OCI-LY7 (cell line): ENCODE measurements around the gene C1orf198. TPM values are rescaled to one million over a fixed set of nuclear protein-coding genes. Genes with fewer than 3 reads are reported as not detected.

Source experiments
- BruUV-seq: library from RNA; stranded (reverse); fragments of 400-500 nt; replicated peaks from 2 replicates; lab custom pipeline; 2021; lab: Mats Ljungman, UMichigan
- CTCF ChIA-PET: fragments of 300-600 bp; sonication (Branson Sonifier 250); formaldehyde crosslinking; loops from one replicate; lab custom pipeline; 2022; ENCODE audit warnings: antibody characterized with exemption; ENCODE audit not compliant: unreplicated experiment; lab: Charles Lee
- POLR2A ChIA-PET: fragments of 300-600 bp; sonication (Branson Sonifier 250); formaldehyde crosslinking; loops from one replicate; lab custom pipeline; 2022; ENCODE audit warnings: antibody characterized with exemption; lab: Charles Lee
- DNase-seq: peaks from one replicate; pipeline ENCODE4 v3.0.0-alpha.2; 2015; ENCODE audit warnings: low spot score
- H2AFZ ChIP-seq: fragments of 200-600 bp; sonication (generic), shearing (Covaris generic); 2 replicates; pipeline ENCODE4 v1.6.1; 2014; ENCODE audit warnings: mild to moderate bottlenecking, antibody characterized with exemption, low read length, moderate library complexity
- H3K27ac ChIP-seq: fragments of 200-600 bp; sonication (generic); 2 replicates; pipeline ENCODE4 v1.5.1; 2014; ENCODE audit warnings: mixed run types, low read depth, mild to moderate bottlenecking, moderate library complexity, low read length, inconsistent platforms; ENCODE audit not compliant: poor library complexity, severe bottlenecking
- H3K36me3 ChIP-seq: fragments of 200-600 bp; sonication (generic); 2 replicates; pipeline ENCODE4 v1.6.1; 2014; ENCODE audit warnings: mild to moderate bottlenecking, antibody characterized with exemption, low read length, moderate library complexity, mixed read lengths; ENCODE audit not compliant: insufficient read depth
- H3K4me1 ChIP-seq: fragments of 200-600 bp; sonication (generic); 2 replicates; pipeline ENCODE4 v1.5.1; 2014; ENCODE audit warnings: mild to moderate bottlenecking, low read length; ENCODE audit not compliant: insufficient read depth, poor library complexity, severe bottlenecking
- H3K4me2 ChIP-seq: fragments of 200-600 bp; sonication (generic); 2 replicates; pipeline ENCODE4 v1.6.1; 2014; ENCODE audit warnings: mild to moderate bottlenecking, low read length
- H3K4me3 ChIP-seq: fragments of 200-600 bp; sonication (generic); 2 replicates; pipeline ENCODE4 v1.5.1; 2014; ENCODE audit warnings: mild to moderate bottlenecking, low read depth, low read length; ENCODE audit not compliant: poor library complexity, severe bottlenecking
- H3K79me2 ChIP-seq: fragments of 200-600 bp; sonication (generic); 2 replicates; pipeline ENCODE4 v1.6.1; 2016; ENCODE audit warnings: low read depth, mild to moderate bottlenecking, low read length, moderate library complexity, mixed read lengths; ENCODE audit not compliant: insufficient read depth
- H3K9me2 ChIP-seq: fragments of 200-600 bp; sonication (generic); 2 replicates; pipeline ENCODE4 v1.6.1; 2016; ENCODE audit warnings: mild to moderate bottlenecking, low read length, mixed read lengths; ENCODE audit not compliant: insufficient read depth
- H3K9me3 ChIP-seq: fragments of 200-600 bp; sonication (generic); 2 replicates; pipeline ENCODE4 v1.6.1; 2014; ENCODE audit warnings: mild to moderate bottlenecking, mixed run types, low read length, mixed read lengths
- H4K20me1 ChIP-seq: fragments of 200-600 bp; sonication (generic); 2 replicates; pipeline ENCODE4 v1.6.1; 2014; ENCODE audit warnings: mild to moderate bottlenecking, antibody characterized with exemption, low read length, moderate library complexity, mixed read lengths; ENCODE audit not compliant: insufficient read depth
- EZH2phosphoT487 ChIP-seq: fragments of 200-600 bp; sonication (generic); IDR thresholded peaks from 2 replicates; pipeline ENCODE4 v1.6.1; 2018; ENCODE audit warnings: low read depth, borderline replicate concordance, mild to moderate bottlenecking, mixed run types, antibody characterized with exemption, low read length, moderate library complexity, mixed read lengths
- intact Hi-C: fragments of 100-400 bp; cut with micrococcal nuclease; formaldehyde crosslinking; loops from one replicate; pipeline ENCODE4 v1.10.0; 2022; ENCODE audit not compliant: unreplicated experiment
- total RNA-seq, 2 experiments: library from RNA; depleted of rRNA in 1 of 2; stranded (reverse); fragments of >200 nt in 1 of 2; shearing (Covaris generic) in 1 of 2; gene quantifications; 2 replicates each; pipeline ENCODE4 v1.2.3, GENCODE V29; 2014 to 2022
- TF ChIP-seq, protein P1 (sequence below): fragments of 200-600 bp; sonication (generic); conservative IDR thresholded peaks from 2 replicates; pipeline ENCODE4 v1.5.1; 2014; ENCODE audit warnings: mild to moderate bottlenecking, antibody characterized with exemption, low read length, moderate library complexity, mixed read lengths

Gene C1orf198
- total RNA-seq, 2 experiments from 2014 or later = 5.7 to 6.5 TPM

DNA sequence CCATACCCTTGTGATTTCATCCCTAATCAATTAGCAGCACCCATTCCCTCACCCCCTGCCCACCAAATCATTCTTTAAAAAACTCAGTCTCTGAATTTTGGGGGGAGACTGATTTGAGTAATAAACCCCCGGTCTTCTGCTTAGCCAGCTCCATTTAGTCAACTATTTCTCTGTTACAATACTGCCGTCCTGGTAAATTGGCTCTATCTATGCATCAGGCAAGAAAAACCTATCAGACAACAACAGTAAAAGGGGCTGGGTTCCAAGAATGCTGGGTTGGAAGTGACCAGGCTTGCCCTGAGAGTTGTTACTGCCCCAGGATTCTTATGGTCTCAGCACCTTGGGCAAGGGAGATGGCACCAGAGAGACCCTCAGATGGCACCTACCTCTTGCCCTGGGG is 16.3 kb upstream of the C1orf198 start:
- Histone ChIP-seq H3K4me3 (no peak overlapping the region), H3K4me1 (no peaks in the 10 kb centered on the region), H3K36me3 (no peaks in the 10 kb centered on the region), H2AFZ (no peak overlapping the region), H3K9me3 (no peaks in the 10 kb centered on the region), H4K20me1 (no peaks in the 10 kb centered on the region), H3K4me2 (no peak overlapping the region), H3K79me2 (no peaks in the 10 kb centered on the region), H3K9me2 (no peaks in the 10 kb centered on the region), H3K27ac (no peak overlapping the region)
- POLR2A ChIA-PET = no interaction called here
- TF ChIP-seq, protein P1, sequence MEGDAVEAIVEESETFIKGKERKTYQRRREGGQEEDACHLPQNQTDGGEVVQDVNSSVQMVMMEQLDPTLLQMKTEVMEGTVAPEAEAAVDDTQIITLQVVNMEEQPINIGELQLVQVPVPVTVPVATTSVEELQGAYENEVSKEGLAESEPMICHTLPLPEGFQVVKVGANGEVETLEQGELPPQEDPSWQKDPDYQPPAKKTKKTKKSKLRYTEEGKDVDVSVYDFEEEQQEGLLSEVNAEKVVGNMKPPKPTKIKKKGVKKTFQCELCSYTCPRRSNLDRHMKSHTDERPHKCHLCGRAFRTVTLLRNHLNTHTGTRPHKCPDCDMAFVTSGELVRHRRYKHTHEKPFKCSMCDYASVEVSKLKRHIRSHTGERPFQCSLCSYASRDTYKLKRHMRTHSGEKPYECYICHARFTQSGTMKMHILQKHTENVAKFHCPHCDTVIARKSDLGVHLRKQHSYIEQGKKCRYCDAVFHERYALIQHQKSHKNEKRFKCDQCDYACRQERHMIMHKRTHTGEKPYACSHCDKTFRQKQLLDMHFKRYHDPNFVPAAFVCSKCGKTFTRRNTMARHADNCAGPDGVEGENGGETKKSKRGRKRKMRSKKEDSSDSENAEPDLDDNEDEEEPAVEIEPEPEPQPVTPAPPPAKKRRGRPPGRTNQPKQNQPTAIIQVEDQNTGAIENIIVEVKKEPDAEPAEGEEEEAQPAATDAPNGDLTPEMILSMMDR = no peak
- TF ChIP-seq EZH2phosphoT487 = no peak
- CTCF ChIA-PET = no interaction called here
- DNase-seq = no peak
- no TSS peak for BruUV-seq
- intact Hi-C loops = no loop called here

DNA sequence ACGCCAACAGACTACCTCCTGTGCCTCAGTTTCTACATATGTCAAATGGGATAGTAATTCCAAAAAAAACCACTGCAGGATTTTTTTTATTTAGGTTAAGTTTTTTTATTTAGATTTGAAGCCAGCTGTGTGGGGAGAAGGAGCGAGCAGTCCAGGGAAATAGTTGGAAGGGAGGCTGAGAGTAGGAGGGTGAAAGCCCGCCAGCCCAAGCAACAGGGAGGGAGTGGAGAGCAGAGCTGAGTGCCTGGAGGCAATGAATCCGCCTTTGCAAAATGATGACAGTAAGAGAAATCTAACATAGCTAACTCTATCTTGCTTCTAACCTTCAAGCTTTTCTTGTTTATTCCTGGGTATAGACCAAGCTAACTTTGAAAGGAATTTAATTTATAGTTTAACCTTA is 15.6 kb upstream of the C1orf198 start:
- H3K36me3 ChIP-seq = no peaks in the 10 kb centered on the region
- H3K79me2 ChIP-seq = no peaks in the 10 kb centered on the region
- H3K9me3 ChIP-seq = no peaks in the 10 kb centered on the region
- H3K4me3 ChIP-seq = no peak overlapping the region
- DNase-seq = no peak
- intact Hi-C loops = no loop called here
- POLR2A ChIA-PET = no interaction called here
- TF ChIP-seq EZH2phosphoT487 = no peak
- TF ChIP-seq, protein P1 = no peak
- CTCF ChIA-PET = no interaction called here
- H4K20me1 ChIP-seq = no peaks in the 10 kb centered on the region
- H3K4me2 ChIP-seq = no peak overlapping the region
- no peak overlapping the region for H2AFZ ChIP-seq
- no TSS peak for BruUV-seq
- no peak overlapping the region for H3K27ac ChIP-seq
- no peaks in the 10 kb centered on the region for H3K4me1 ChIP-seq
- H3K9me2 ChIP-seq = no peaks in the 10 kb centered on the region

DNA sequence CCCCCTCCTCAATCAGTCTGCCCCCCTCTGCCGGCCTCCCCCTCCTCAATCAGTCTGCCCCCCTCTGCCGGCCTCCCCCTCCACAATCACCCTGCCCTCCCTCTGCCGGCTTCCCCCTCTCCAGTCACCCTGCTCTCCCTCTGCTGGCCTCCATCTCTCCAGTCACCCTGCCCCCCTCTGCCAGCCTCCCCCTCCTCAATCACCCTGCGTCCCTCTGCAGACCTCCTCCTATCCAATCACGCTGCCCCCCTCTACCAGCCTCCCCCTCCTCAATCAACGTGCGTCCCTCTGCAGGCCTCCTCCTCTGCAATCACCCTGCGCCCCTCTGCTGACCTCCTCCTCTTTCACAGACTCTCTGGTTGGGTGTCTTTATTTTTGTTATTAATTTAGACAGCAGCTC is 11.5 kb upstream of the C1orf198 start:
- no peaks in the 10 kb centered on the region for H3K79me2 ChIP-seq
- no peaks in the 10 kb centered on the region for H3K9me2 ChIP-seq
- intact Hi-C loops = no loop called here
- POLR2A ChIA-PET = no interaction called here
- no peaks in the 10 kb centered on the region for H4K20me1 ChIP-seq
- no peak overlapping the region for H3K4me2 ChIP-seq
- H3K27ac ChIP-seq = no peak overlapping the region
- no peak for DNase-seq
- CTCF ChIA-PET = no interaction called here
- no peaks in the 10 kb centered on the region for H3K9me3 ChIP-seq
- H2AFZ ChIP-seq = no peak overlapping the region
- no peaks in the 10 kb centered on the region for H3K4me1 ChIP-seq
- no peak overlapping the region for H3K4me3 ChIP-seq
- TF ChIP-seq, protein P1 = no peak
- TF ChIP-seq EZH2phosphoT487 = no peak
- BruUV-seq = no TSS peak
- H3K36me3 ChIP-seq = no peaks in the 10 kb centered on the region
